GM12864 (cell line): ENCODE data around the gene ARTN.

Source experiments
- DNase-seq: peaks from one replicate; pipeline ENCODE4 v3.0.0-alpha.2; 2011; ENCODE audit warnings: low read depth
- H3K4me3 ChIP-seq: 2 replicates; pipeline ENCODE4 v1.5.1; 2011; ENCODE audit warnings: mild to moderate bottlenecking, low read depth, low read length, control low read depth
- TF ChIP-seq, protein P1 (sequence below): IDR thresholded peaks from 2 replicates; pipeline ENCODE4 v1.5.1; 2011; ENCODE audit warnings: low read depth, mild to moderate bottlenecking, moderate library complexity, low read length, control low read depth, inconsistent platforms; ENCODE audit errors: missing control alignments

ARTN gene, protein sequence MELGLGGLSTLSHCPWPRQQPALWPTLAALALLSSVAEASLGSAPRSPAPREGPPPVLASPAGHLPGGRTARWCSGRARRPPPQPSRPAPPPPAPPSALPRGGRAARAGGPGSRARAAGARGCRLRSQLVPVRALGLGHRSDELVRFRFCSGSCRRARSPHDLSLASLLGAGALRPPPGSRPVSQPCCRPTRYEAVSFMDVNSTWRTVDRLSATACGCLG

DNA sequence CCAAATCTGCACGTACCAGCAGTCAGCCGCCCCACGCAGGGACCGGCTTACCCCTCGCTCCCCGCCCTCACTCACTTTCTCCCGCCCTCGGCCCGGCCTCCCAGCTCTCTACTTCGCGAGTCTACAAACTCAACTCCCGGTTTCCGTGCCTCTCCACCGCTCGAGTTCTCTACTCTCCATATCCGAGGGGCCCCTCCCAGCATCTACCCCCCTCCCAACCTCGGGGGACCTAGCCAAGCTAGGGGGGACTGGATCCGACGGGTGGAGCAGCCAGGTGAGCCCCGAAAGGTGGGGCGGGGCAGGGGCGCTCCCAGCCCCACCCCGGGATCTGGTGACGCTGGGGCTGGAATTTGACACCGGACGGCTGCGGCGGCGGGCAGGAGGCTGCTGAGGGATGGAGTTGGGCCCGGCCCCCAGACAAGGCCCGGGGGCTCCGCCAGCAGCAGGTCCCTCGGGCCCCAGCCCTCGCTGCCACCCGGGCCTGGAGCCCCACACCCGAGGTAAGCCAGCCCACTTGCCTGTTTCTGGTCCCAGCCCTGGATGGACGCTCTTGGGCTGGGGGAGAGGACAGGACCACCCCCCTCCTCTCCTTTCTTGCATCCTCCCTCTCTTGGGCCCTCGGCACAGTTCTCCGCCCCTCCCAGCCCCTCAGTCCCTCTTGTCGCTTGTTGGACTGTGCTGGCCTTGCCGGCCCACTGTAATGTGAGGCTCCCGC, at the start of gene ARTN:
TSS of gene ARTN (plus strand) at position 416 of the 715 bp plus-strand sequence. CDS start 1,856 bp downstream, outside the sequence.
- TF ChIP-seq, protein P1, sequence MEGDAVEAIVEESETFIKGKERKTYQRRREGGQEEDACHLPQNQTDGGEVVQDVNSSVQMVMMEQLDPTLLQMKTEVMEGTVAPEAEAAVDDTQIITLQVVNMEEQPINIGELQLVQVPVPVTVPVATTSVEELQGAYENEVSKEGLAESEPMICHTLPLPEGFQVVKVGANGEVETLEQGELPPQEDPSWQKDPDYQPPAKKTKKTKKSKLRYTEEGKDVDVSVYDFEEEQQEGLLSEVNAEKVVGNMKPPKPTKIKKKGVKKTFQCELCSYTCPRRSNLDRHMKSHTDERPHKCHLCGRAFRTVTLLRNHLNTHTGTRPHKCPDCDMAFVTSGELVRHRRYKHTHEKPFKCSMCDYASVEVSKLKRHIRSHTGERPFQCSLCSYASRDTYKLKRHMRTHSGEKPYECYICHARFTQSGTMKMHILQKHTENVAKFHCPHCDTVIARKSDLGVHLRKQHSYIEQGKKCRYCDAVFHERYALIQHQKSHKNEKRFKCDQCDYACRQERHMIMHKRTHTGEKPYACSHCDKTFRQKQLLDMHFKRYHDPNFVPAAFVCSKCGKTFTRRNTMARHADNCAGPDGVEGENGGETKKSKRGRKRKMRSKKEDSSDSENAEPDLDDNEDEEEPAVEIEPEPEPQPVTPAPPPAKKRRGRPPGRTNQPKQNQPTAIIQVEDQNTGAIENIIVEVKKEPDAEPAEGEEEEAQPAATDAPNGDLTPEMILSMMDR = no peak
- no peak for DNase-seq
- H3K4me3 ChIP-seq = no peak within 1 kb of the TSS

DNA sequence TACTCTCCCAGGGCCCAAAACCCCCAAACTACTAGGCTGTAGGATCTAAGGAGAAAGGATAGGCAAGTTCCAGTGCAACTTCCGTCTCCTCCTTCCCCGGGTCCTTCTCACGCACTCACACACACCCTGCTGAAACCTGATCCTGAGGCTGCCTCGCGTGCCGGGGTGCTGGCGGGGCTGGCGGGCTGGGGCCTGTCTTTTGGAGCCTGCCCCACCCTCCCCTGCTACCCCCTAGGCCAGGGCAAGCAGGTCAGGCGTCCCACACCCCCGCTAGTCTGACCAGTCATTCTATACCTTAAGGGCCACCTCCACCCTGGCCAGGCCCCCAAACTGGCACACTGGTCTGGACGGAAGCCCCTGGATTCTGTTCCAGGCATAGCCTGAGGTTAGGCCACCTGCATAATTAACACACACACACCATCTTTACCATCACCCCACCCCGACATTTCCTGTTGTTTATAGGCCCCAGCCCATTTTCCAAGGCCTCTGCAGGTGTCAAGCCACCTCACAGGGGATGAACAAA, 48.3 kb upstream of the ARTN start:
- TF ChIP-seq, protein P1 = no peak
- DNase-seq = no peak
- no peak overlapping the region for H3K4me3 ChIP-seq

DNA sequence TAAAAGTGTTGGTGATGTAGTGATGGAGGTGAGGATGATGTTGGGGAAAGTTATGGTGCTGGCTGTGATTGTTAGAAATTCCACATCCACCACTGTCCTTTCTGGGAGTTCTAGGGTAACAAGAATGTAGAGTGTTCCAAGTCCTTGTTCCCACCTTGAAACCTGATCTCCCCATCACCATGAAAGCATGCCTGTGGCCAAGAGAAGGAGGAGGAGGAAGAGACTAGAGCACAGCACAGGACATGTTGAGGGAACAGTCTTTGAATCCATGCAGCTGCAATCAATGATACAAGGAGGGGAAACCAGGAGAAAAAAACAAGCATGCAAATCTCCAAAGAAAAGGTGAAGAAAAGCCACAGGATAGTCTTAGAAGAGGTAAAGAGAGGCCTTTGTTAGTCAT, 45.9 kb upstream of the ARTN start:
- H3K4me3 ChIP-seq = no peak overlapping the region
- DNase-seq = no peak
- TF ChIP-seq, protein P1 = no peak

DNA sequence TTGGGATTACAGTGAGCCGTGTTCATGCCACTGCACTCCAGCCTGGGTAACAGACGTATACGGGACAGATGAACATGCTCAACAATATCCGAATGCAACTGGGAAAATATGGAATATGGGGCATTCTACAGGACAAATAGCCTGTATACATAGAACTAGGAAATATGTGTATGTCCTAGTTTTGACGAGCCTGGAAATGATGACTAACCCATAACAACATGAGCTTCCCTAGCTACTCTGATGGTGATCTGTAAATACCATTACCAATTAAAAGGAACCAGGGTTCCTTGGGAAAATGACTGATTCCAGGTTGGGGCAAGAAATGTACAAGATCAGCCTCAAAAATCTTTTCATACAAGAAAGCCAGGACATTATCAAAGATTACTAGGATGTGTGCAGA, 42.8 kb upstream of the ARTN start:
- no peak for DNase-seq
- H3K4me3 ChIP-seq = no peak overlapping the region
- TF ChIP-seq, protein P1 = no peak

DNA sequence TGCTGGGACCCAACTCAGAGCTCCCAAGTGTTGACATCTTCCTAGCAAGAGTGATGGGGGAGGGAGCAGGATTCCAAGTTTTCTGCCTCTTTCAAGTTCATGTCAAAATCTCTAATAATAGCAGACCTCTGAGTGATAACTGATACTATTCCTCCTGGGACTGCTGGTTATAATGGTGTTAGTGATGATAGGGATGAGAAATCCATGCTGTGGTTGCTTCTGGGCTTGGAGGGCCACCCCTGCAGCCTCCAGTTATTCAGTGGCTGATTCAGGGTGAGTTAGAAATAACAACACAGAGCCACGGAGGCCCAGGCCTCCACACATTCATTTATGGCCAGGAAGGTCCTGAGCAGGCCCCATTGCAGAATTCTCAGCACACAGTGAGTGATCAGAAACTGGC, 40.6 kb upstream of the ARTN start:
- DNase-seq = no peak
- H3K4me3 ChIP-seq = no peak overlapping the region
- TF ChIP-seq, protein P1 = no peak

DNA sequence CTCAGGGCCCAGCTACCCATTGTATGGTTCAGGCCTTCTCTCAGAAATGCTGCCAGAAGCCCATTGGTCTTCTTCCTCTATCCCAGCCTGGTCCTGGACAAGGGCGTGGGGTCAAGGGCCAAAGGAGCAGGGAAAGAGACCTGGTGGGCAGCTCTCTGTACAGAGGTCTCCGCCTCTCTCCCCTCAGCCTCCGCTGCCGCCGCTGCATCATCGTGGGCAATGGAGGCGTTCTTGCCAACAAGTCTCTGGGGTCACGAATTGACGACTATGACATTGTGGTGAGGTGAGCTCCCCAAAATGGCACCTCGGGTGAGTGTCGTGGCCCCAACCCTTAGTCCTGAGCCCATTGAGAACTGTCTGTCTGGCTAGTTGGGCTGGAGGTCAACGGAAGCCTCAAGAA, 34.6 kb upstream of the ARTN start:
- TF ChIP-seq, protein P1 = no peak
- no peak overlapping the region for H3K4me3 ChIP-seq

More for the DNA sequence above, 34.6 kb upstream of the ARTN start:
- no peak for DNase-seq
